Neutrophil (primary cell): Measurements from ENCODE around the gene RAB40AL.
"Not testable (repeated sequence)": the region's sequence is repeated elsewhere in the genome, so short reads cannot be mapped to it uniquely, and the experiment has no call there.

Experiments
- H3K27ac ChIP-seq: fragments of 200-600 bp; sonication (generic); 2 replicates; pipeline ENCODE4 v1.5.1; 2016; ENCODE audit warnings: mild to moderate bottlenecking, moderate library complexity
- H3K27me3 ChIP-seq: fragments of 200-600 bp; sonication (generic); 2 replicates; pipeline ENCODE4 v1.6.0; 2016; ENCODE audit warnings: mild to moderate bottlenecking
- H3K36me3 ChIP-seq: fragments of 200-600 bp; sonication (generic); 2 replicates; pipeline ENCODE4 v1.5.1; 2017
- H3K4me1 ChIP-seq, 2 experiments: fragments of 200-600 bp in 1 of 2; sonication (generic) in 1 of 2; 1 replicate in 1 of 2; 2 replicates in 1 of 2; pipeline versions ENCODE4 v1.5.1 to v1.6.1; 2013 to 2016; ENCODE audit warnings: low read depth in 1 of 2, low read length in 1 of 2, mild to moderate bottlenecking in 1 of 2, moderate library complexity in 1 of 2; ENCODE audit not compliant: control insufficient read depth in 1 of 2, insufficient read depth in 1 of 2
- H3K4me3 ChIP-seq, 2 experiments: fragments of 200-600 bp in 1 of 2; sonication (generic) in 1 of 2; 1 replicate in 1 of 2; 2 replicates in 1 of 2; pipeline ENCODE4 v1.5.1; 2013 to 2016; ENCODE audit warnings: low read depth in 1 of 2, low read length in 1 of 2, mild to moderate bottlenecking in 1 of 2, moderate library complexity in 1 of 2
- H3K9me3 ChIP-seq: fragments of 200-600 bp; sonication (generic); 2 replicates; pipeline ENCODE4 v1.5.1; 2016
- TF ChIP-seq, protein P1 (sequence below): fragments of 200-600 bp; sonication (generic); IDR thresholded peaks from 2 replicates; pipeline ENCODE4 v1.5.1; 2016; ENCODE audit warnings: antibody characterized with exemption

The RAB40AL gene

DNA sequence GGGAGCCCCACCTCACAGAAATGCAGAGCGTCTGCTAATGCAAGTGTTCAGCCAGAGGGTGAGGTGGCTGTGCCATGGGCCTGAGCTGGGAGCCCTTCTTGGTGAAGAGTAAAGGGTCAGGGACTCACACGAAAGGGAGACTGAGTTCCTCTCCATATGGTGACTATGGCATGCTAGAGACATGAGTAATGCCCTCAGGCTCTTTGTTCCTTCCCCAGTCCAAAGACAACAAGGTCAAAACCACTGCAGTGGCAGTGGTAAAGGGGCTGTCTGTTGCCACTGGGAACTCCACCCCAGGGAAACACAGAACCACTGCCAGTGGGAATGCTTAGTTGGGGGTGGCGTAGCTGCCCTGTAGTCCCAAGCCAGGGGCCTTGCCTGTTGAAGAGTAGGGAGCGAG is 22.4 kb downstream of the RAB40AL start:
- no peak overlapping the region for H3K4me3 ChIP-seq
- H3K36me3 ChIP-seq: no peaks in the 10 kb centered on the region
- peaks cover 11 to 25% of the 10 kb centered on the region in 2 experiments for H3K4me1 ChIP-seq
- H3K27me3 ChIP-seq: no peaks in the 10 kb centered on the region
- TF ChIP-seq, protein P1, sequence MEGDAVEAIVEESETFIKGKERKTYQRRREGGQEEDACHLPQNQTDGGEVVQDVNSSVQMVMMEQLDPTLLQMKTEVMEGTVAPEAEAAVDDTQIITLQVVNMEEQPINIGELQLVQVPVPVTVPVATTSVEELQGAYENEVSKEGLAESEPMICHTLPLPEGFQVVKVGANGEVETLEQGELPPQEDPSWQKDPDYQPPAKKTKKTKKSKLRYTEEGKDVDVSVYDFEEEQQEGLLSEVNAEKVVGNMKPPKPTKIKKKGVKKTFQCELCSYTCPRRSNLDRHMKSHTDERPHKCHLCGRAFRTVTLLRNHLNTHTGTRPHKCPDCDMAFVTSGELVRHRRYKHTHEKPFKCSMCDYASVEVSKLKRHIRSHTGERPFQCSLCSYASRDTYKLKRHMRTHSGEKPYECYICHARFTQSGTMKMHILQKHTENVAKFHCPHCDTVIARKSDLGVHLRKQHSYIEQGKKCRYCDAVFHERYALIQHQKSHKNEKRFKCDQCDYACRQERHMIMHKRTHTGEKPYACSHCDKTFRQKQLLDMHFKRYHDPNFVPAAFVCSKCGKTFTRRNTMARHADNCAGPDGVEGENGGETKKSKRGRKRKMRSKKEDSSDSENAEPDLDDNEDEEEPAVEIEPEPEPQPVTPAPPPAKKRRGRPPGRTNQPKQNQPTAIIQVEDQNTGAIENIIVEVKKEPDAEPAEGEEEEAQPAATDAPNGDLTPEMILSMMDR: no peak
- H3K27ac ChIP-seq: no peak overlapping the region
- no peaks in the 10 kb centered on the region for H3K9me3 ChIP-seq

DNA sequence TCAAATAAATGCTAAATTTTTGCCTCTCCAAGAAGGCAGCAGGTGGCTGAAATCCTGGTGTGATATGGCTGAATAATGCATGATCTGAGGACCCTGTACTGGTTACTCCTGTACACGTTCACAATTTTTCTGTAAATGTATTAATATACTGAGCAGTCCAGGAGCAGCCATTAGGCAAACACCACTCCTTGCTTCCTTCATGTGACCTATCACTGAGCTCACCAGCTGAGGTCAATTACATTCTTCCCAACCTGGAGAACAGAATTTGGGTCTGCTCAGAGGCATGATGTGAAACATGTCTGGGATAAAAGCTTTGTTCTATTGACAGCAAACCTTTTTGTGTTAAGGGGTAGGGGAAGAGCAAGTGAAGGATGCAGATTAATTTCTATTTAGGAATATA is 26.9 kb downstream of the RAB40AL start:
- H3K4me1 ChIP-seq: peaks cover 11 to 25% of the 10 kb centered on the region in 2 experiments
- no peaks in the 10 kb centered on the region for H3K27me3 ChIP-seq
- no peak overlapping the region for H3K27ac ChIP-seq
- no peak overlapping the region for H3K4me3 ChIP-seq
- no peaks in the 10 kb centered on the region for H3K36me3 ChIP-seq
- no peaks in the 10 kb centered on the region for H3K9me3 ChIP-seq
- TF ChIP-seq, protein P1: no peak

DNA sequence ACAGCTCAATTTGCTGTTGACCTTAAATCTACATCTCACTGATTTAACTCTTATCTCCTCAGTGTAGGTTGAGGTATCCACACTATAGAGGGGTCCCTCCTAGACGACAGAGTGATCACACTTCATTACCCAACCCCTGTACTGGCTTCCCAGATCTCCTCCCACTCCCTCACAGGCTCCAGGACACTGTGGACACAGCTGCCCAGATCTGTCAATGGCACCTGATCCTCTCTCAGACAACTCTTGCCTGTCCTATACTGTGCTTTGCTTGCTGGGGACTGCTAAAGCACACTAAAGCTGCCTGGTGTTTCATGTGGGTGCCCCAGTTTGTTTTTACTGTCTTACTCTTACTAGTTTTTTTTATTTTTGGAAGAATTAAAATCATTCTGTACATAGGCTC is 27.9 kb downstream of the RAB40AL start:
- peaks cover 11 to 25% of the 10 kb centered on the region in 2 experiments for H3K4me1 ChIP-seq
- H3K27ac ChIP-seq: no peak overlapping the region
- no peaks in the 10 kb centered on the region for H3K36me3 ChIP-seq
- TF ChIP-seq, protein P1: no peak
- no peaks in the 10 kb centered on the region for H3K27me3 ChIP-seq
- no peaks in the 10 kb centered on the region for H3K9me3 ChIP-seq
- no peak overlapping the region for H3K4me3 ChIP-seq

DNA sequence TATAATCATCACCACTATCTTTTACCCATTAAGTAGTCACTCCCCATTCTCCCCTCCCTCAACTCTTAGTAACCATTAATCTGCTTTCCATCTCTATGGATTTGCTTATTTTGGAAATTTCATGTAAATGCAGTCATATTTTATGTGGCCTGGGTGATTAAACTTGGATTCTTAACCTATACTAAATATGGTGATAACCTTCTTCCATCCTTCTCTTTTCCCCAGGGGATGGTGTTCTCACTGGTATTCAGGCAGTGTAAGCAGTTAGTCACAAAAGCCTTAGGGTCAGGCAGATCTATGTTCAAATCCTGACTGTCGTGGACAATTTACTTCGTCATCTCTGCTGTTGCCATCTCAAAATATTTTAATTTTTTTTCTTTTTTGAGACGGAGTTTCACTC is 29.6 kb downstream of the RAB40AL start:
- TF ChIP-seq, protein P1: no peak
- no peak overlapping the region for H3K4me3 ChIP-seq
- H3K4me1 ChIP-seq: peaks cover 11 to 22% of the 10 kb centered on the region in 2 experiments
- H3K27ac ChIP-seq: no peak overlapping the region
- no peaks in the 10 kb centered on the region for H3K27me3 ChIP-seq
- no peaks in the 10 kb centered on the region for H3K9me3 ChIP-seq
- no peaks in the 10 kb centered on the region for H3K36me3 ChIP-seq

DNA sequence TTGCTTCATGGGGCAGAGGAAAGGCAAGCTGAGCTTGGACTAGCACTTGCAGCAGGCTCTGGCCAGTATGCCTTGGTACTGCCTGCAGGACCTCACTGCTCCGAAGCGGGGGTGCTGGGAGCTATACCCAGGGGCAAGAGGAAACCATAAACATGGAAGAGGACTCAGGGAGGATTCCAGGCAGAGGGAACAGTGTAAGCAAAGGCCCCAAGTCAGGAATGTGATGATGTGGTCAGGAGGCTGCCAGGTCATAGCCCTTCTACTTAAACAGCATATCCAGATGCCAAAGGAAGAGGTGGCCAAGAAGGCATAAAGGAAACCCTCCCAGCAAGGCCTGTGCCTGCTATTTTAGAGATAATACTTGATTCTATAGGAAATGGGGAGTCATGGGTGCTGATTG is 31.1 kb downstream of the RAB40AL start:
- H3K36me3 ChIP-seq: no peaks in the 10 kb centered on the region
- H3K4me3 ChIP-seq: no peak overlapping the region
- no peaks in the 10 kb centered on the region for H3K9me3 ChIP-seq
- no peaks in the 10 kb centered on the region for H3K27me3 ChIP-seq
- no peak overlapping the region for H3K27ac ChIP-seq
- TF ChIP-seq, protein P1: no peak
- H3K4me1 ChIP-seq: peaks cover 4 to 10% of the 10 kb centered on the region in 2 experiments

DNA sequence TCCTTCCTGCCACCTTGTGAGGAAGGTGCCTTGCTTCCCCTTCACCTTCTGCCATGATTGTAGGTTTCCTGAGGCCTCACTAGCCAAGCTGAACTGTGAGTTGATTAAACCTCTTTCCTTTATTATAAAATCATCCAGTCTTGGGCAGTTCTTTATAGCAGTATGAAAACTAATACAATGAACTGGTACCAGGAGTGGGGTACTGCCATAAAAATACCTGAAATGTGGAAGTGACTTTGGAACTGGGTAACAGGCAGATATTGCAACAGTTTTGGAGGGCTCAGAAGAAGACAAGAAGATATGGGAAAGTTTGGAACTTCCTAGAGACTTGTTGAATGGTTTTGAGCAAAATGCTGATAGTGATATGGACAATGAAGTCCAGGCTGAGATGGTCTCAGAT is 34.5 kb downstream of the RAB40AL start:
- not testable (repeated sequence) for H3K9me3 ChIP-seq, H3K4me3 ChIP-seq, H3K36me3 ChIP-seq, H3K27me3 ChIP-seq, H3K27ac ChIP-seq
- H3K4me1 ChIP-seq: peaks cover 11 to 12% of the 10 kb centered on the region in 2 experiments
